A549 treated with AZD9567 at 1 μM for 4 hours (cell line): ENCODE data around the gene CRHR1. TPM values are rescaled to one million over a fixed set of nuclear protein-coding genes. Genes with fewer than 3 reads are reported as not detected.

Experiments
- total RNA-seq: library from RNA; stranded (reverse); fragments of 200-300 nt; extraction: Qiagen RNA extraction; gene quantifications from 5 replicates; pipeline ENCODE4 v1.2.3, GENCODE V29; 2022; ENCODE audit not compliant: insufficient read depth

The CRHR1 gene
- 0.08 to 0.38 TPM (median 0.31 TPM) in 3 of 5 replicates, not detected in the others for total RNA-seq

GRCh38 chr17:45784293-45784740 lies at the start of gene CRHR1:
TSS of gene CRHR1 (plus strand) at chr17:45784320. CDS start at chr17:45784545, 225 bp downstream.

GRCh38 chr17:45844695-45845375 lies 60.7 kb downstream of the CRHR1 start, which contains the start of gene SPPL2C:
TSS of gene SPPL2C (plus strand) at chr17:45844881. CDS start at chr17:45844907, 26 bp downstream.

Other genes starting within 250 kb of the CRHR1 start
- gene SPPL2C, start 60.6 kb downstream of the CRHR1 start, total RNA-seq = not detected in 5 replicates
- gene MAPT, start 110.2 kb downstream of the CRHR1 start, total RNA-seq = 1.8 to 2.4 TPM (median 2.1 TPM) in 5 replicates
- not detected in 5 replicates for gene STH, start 214.9 kb downstream of the CRHR1 start, total RNA-seq